ENCODE data around the gene PHLPP2.

- TF ChIP-seq POLR2A (IDR thresholded peaks at IDR 0.05) = no peak
- no peak for TF ChIP-seq EP300 (IDR thresholded peaks at IDR 0.05)
- TF ChIP-seq, protein P1, sequence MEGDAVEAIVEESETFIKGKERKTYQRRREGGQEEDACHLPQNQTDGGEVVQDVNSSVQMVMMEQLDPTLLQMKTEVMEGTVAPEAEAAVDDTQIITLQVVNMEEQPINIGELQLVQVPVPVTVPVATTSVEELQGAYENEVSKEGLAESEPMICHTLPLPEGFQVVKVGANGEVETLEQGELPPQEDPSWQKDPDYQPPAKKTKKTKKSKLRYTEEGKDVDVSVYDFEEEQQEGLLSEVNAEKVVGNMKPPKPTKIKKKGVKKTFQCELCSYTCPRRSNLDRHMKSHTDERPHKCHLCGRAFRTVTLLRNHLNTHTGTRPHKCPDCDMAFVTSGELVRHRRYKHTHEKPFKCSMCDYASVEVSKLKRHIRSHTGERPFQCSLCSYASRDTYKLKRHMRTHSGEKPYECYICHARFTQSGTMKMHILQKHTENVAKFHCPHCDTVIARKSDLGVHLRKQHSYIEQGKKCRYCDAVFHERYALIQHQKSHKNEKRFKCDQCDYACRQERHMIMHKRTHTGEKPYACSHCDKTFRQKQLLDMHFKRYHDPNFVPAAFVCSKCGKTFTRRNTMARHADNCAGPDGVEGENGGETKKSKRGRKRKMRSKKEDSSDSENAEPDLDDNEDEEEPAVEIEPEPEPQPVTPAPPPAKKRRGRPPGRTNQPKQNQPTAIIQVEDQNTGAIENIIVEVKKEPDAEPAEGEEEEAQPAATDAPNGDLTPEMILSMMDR (IDR thresholded peaks at IDR 0.05) = no peak
Measured at GRCh38 chr16:71727551-71728324, 3.2 kb upstream of the PHLPP2 start.
